ENCODE data around the gene PRKCZ. TPM values are rescaled to one million over a fixed set of nuclear protein-coding genes. Genes with fewer than 3 reads are reported as not detected.

The PRKCZ gene
- total RNA-seq, 1 donor: 2.6 TPM

DNA sequence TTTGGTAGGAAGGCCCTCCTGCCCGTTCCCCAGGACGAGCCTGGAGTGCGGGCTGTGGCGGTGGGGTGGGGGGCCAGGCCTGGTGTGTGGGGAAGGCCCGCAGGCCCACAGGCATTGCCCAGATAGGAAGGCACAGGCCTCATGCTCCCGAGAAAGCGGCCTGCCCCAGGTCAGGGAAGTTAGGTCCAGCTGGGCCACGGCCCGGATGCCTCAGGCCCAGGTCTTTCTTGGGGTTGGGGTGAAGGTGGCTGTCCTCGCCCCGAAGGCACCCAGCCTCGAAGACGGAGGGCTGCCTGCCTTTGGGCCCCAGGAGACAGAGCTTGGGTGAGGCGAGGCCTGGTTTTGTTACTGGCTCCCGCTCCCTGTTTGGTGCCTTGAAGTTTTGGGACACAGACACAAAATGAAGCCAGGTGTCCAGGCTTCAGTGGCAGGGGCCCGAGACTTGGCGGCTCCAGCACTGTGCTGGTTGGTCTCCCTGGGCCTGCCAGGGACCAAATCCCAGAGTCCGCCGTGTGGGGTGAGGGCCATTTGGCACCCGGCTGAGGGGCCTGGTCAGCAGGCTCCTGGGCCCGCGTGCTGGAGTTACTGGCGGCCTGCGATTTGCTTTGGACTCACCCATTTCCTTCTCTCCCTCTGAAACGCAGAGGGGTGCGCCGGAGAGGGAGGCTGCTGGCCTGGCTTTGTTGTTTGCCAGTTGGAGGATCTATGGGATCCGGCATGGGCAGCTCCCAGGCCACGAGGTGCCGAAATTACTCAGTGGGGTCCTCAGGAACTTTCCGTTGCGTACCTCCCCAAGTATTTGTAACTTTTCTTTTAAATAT, 179.9 kb downstream of the PRKCZ start:
- H3K4me3 ChIP-seq (ENCODE audit: low read depth, low read length): peak overlapping the region; percentile 86
- TF ChIP-seq, protein P1, sequence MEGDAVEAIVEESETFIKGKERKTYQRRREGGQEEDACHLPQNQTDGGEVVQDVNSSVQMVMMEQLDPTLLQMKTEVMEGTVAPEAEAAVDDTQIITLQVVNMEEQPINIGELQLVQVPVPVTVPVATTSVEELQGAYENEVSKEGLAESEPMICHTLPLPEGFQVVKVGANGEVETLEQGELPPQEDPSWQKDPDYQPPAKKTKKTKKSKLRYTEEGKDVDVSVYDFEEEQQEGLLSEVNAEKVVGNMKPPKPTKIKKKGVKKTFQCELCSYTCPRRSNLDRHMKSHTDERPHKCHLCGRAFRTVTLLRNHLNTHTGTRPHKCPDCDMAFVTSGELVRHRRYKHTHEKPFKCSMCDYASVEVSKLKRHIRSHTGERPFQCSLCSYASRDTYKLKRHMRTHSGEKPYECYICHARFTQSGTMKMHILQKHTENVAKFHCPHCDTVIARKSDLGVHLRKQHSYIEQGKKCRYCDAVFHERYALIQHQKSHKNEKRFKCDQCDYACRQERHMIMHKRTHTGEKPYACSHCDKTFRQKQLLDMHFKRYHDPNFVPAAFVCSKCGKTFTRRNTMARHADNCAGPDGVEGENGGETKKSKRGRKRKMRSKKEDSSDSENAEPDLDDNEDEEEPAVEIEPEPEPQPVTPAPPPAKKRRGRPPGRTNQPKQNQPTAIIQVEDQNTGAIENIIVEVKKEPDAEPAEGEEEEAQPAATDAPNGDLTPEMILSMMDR (IDR thresholded peaks at IDR 0.05; ENCODE audit: insufficient read depth, low read depth, low read length): no peak
- DNase-seq (ENCODE audit: low read depth): peak; percentile 61

DNA sequence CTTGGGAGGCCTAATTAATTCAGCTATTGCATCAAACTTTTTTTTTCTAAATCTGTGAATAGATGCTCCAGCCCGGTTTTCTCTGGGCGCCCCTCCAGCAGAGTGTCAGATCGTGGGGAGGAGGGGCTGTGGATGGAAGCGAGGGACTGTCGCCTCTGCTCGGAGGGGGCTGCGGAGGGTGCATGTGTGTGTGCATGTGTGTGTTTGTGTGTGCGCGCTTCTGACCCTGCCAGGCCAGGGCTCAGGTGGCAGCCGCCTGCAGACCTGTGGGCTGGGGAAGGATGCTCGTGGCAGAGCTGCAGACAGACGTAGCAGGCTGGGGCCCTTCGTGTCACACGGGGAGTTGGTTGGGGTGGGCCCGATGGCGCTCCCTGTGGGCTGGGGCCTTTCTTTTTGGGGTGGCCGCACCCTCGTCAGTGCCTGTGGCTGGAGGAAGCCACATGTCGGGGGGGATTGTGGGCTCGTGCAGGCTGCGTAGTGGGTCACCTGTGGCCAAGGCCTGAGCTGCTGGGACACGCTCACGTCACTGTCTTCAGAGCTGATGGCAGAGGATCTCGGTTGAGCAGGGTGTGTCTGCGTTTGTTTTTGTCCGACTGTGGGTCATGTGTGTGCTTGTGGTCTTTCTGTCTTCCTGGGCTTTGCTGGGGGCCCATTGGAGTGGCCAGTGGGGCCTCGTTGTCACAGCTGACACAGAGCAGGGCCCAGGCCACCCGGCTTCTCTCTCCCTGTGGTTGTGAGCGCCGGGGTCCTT, 180.7 kb downstream of the PRKCZ start:
- DNase-seq (ENCODE audit: low read depth): peak; percentile 57
- peak overlapping the region; percentile 86 for H3K4me3 ChIP-seq (ENCODE audit: low read depth, low read length)
- TF ChIP-seq, protein P1 (IDR thresholded peaks at IDR 0.05; ENCODE audit: insufficient read depth, low read depth, low read length): no peak

DNA sequence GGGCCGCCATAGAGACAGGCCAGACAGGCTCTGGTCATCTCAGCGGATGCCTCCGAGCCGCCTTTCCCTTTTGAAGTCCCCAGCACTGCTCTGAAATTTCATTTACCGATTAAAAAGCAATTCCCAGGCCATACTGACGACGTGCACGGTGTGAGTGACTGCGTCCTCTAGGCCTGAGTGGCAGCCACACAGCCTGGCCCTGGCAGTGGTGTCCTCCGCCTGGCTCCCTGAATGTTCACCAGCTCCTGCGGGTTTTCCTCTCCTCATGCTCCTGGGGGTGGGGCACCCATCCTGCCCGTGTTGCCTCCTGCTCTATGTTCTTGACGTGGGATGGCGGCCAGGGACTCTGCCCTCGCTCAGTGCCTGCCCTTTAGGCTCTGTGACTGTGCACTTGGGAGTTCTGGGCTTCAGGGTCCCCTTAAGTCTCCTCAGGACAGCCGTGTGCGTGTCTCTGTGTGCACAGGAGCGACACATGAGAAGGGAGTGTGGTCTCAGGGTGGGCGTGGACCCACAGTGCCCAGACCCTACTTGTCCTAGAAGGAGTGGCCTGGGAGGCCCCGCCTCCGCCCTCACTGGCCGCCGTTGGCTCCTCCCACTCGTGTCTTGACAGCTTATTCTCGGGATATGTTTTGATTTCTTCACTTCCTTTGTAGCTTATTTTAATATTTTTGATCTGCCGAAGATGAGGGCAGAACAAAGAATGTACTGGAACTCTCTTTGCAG, 181.5 kb downstream of the PRKCZ start:
- DNase-seq (ENCODE audit: low read depth): peak; percentile 92
- H3K4me3 ChIP-seq (ENCODE audit: low read depth, low read length): peak overlapping the region; percentile 86
- TF ChIP-seq, protein P1 (IDR thresholded peaks at IDR 0.05; ENCODE audit: insufficient read depth, low read depth, low read length): no peak

DNA sequence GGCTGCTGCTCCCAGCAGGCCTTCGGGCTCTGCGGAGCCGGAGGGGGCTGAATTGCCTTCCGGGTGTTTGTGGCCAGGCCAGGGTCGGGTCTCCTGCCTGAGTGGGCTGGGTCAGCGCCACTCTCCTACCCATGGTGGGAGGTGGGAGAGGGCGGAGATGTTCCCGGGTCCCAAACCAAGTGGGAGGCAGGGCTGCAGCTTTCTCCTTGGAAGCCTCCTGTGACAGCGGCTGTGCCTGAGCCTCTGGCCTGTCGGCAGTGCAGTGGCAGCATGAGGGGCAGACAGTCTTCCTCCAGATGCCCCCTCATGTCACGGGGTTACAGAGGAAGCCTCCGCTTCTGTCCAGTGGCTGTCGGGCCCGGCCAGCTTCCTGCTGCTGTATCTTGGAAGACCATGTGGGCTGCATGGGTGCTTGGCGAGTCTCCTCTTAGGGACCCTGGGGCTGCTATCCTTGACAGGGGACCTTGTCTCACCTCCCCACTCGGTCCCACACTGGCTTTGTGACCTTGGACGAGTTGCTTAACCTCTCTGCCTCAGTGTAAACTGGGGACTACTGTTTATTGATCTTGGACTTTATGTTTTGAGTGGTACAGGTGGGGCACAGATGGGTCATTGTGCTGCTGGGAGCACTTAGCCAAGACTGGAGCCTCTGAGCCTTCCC, 182.2 kb downstream of the PRKCZ start:
- TF ChIP-seq, protein P1 (IDR thresholded peaks at IDR 0.05; ENCODE audit: insufficient read depth, low read depth, low read length): no peak
- DNase-seq (ENCODE audit: low read depth): no peak
- peak overlapping the region; percentile 86 for H3K4me3 ChIP-seq (ENCODE audit: low read depth, low read length)

DNA sequence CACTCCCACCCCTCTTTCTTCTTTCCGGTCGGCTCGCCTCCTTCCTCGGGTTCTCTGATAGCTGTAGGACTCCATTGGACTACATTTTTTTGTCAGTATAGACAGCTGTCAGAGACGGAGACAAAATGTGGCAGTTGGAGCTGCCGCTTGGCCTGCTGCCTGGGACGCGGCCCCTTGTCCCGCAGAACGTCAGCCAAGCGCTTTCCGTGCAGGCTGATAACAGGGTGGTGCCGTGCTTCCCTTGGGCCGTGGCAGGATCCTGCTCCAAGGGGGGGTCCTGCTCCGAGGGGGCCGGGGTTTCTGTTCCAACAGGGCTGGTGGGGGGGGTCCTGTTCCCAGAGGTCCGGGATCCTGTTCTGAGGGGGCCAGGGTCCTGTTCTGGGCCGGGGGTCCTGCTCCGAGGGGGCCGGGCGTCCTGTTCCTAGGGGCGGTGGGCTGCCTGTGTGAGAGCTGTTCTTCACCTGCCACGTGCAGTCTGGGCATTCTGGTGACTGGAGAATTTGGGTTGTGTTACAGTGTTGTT, 182.8 kb downstream of the PRKCZ start:
- TF ChIP-seq, protein P1 (IDR thresholded peaks at IDR 0.05; ENCODE audit: insufficient read depth, low read depth, low read length): no peak
- DNase-seq (ENCODE audit: low read depth): no peak
- peak overlapping the region; percentile 86 for H3K4me3 ChIP-seq (ENCODE audit: low read depth, low read length)

DNA sequence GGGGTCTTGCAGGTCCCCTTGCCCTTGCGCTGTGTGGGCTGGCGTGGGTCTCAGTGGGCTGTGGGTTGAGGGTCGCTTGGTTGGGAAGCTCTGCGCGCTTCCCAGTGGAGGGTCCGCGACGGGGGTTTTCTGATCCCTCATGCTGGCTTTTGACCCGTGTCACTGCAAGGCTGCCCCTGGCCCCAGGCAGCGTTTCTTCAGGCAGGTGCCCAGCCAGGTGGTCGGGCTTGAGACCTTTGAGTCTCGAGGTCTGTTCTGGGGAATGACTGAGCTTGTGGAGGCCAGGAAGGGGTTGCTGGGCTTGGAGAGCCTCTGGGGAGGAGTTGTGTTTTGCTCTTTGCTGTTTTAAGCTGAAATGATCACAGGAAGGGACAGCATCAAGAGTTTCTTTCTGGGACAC, 183.3 kb downstream of the PRKCZ start:
- H3K4me3 ChIP-seq (ENCODE audit: low read depth, low read length): peak overlapping the region; percentile 86
- TF ChIP-seq, protein P1 (IDR thresholded peaks at IDR 0.05; ENCODE audit: insufficient read depth, low read depth, low read length): no peak
- no peak for DNase-seq (ENCODE audit: low read depth)

All from fibroblast of villous mesenchyme (primary cell).